ENCODE results near the gene C18orf32. TPM values are rescaled to one million over a fixed set of nuclear protein-coding genes. Genes with fewer than 3 reads are reported as not detected.

C18orf32 gene
- total RNA-seq, 2 donors from 2014 or later = 37.1 to 56.6 TPM

GRCh38 chr18:49521216-49521835 is 34.3 kb upstream of the C18orf32 start:
- intact Hi-C loops (cut with DNase I) = no loop called here
- no peak overlapping the region for H3K27ac ChIP-seq
- TF ChIP-seq, protein P1, sequence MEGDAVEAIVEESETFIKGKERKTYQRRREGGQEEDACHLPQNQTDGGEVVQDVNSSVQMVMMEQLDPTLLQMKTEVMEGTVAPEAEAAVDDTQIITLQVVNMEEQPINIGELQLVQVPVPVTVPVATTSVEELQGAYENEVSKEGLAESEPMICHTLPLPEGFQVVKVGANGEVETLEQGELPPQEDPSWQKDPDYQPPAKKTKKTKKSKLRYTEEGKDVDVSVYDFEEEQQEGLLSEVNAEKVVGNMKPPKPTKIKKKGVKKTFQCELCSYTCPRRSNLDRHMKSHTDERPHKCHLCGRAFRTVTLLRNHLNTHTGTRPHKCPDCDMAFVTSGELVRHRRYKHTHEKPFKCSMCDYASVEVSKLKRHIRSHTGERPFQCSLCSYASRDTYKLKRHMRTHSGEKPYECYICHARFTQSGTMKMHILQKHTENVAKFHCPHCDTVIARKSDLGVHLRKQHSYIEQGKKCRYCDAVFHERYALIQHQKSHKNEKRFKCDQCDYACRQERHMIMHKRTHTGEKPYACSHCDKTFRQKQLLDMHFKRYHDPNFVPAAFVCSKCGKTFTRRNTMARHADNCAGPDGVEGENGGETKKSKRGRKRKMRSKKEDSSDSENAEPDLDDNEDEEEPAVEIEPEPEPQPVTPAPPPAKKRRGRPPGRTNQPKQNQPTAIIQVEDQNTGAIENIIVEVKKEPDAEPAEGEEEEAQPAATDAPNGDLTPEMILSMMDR (IDR thresholded peaks at IDR 0.05) = no peak
- TF ChIP-seq POLR2A (IDR thresholded peaks at IDR 0.05) (no peak), POLR2AphosphoS5 (IDR thresholded peaks at IDR 0.05) (no peak)
- 88% methylated on average over 7 of the region's 7 CpGs for WGBS
- no peaks in the 10 kb centered on the region for H3K9me3 ChIP-seq
- no peak for DNase-seq (ENCODE audit: low spot score)
- H3K4me1 ChIP-seq (replicated peaks) = no peaks in the 10 kb centered on the region
- H3K4me3 ChIP-seq = no peak overlapping the region
- no peaks in the 10 kb centered on the region for H3K36me3 ChIP-seq
- no peaks in the 10 kb centered on the region for H3K27me3 ChIP-seq (replicated peaks; ENCODE audit: insufficient read depth)

GRCh38 chr18:49520661-49521145 is 33.7 kb upstream of the C18orf32 start:
- Histone ChIP-seq H3K27me3 (replicated peaks; ENCODE audit: insufficient read depth) (no peaks in the 10 kb centered on the region), H3K4me1 (replicated peaks) (no peaks in the 10 kb centered on the region), H3K4me3 (no peak overlapping the region), H3K27ac (no peak overlapping the region), H3K9me3 (no peaks in the 10 kb centered on the region), H3K36me3 (no peaks in the 10 kb centered on the region)
- WGBS = 65% methylated on average over 2 of the region's 2 CpGs
- intact Hi-C loops (cut with DNase I) = no loop called here
- TF ChIP-seq, protein P1 (IDR thresholded peaks at IDR 0.05) = no peak
- TF ChIP-seq POLR2A (IDR thresholded peaks at IDR 0.05) = no peak
- TF ChIP-seq POLR2AphosphoS5 (IDR thresholded peaks at IDR 0.05) = no peak
- no peak for DNase-seq (ENCODE audit: low spot score)

DNA sequence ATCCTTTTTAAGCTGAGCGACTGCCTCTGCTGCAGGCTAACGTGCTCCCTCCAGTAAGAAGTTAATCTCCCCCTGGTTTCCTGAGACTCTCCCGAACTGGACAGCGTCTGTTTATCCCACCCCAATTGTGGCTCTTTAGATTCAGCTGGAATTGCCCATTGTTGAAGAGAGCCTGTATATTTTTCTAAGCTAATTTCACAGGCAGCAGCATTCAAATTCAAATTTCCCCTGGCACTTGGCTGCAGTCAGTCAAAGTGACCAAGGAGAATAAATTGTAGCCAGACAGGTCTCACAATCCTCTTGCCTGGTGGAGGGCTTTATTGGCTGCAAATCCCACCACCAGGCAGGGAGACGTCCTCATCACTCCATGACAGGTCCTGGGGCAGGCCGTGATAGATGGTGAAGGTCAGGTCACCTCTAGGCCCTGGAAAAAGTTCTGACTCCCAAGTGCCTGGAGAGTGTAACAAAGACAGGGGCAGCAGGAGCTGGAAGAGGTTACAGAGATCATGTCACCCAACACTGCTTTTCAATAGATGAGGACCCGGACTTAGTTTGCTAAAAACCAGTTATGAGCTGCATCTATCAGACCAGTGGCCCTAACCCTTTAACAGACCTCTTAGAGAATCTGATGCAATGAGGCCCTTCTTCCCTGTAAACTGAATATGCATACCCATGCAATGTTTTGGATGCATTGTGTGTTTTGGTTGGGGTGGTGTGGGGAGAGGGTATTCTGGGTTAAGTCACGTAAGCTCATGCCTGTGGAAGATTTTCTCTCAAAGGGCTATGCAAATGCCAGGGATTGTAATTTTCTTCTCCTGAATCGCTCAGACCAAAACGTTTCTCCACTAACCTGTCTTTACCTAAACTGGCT is 32.3 kb upstream of the C18orf32 start:
- Histone ChIP-seq H3K9me3 (no peaks in the 10 kb centered on the region), H3K4me3 (no peak overlapping the region), H3K27ac (no peak overlapping the region), H3K4me1 (replicated peaks) (no peaks in the 10 kb centered on the region), H3K36me3 (no peaks in the 10 kb centered on the region), H3K27me3 (replicated peaks; ENCODE audit: insufficient read depth) (no peaks in the 10 kb centered on the region)
- intact Hi-C loops (cut with DNase I) = loop anchor here (10.0 kb wide), 1 partner anchor 115 kb away; no protein-coding TSS in a partner anchor
- no peak for DNase-seq (ENCODE audit: low spot score)
- 89% methylated on average over 10 of the region's 10 CpGs for WGBS
- TF ChIP-seq, protein P1 (IDR thresholded peaks at IDR 0.05) = no peak
- TF ChIP-seq POLR2AphosphoS5 (IDR thresholded peaks at IDR 0.05) (no peak), POLR2A (IDR thresholded peaks at IDR 0.05) (no peak)

DNA sequence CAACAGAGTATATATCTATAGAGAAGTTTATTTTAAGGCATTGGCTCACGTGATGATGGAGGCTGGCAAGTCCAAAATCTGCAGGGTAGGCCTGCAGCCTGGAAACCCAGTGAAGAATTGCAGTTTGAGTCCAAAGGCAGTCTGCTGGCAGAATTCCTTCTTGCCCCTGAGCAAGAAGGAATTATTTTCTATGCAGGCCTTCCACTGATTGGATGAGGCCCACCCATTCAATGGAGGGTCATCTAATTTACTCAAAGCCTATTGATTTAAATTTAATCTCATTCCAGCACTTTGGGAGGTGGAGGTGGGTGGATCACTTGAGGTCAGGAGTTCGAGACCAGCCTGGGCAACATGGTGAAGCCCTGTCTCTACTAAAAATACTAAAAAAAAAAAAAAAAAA is 30.4 kb upstream of the C18orf32 start:
- DNase-seq (ENCODE audit: low spot score) = no peak
- TF ChIP-seq POLR2AphosphoS5 (IDR thresholded peaks at IDR 0.05) = no peak
- TF ChIP-seq, protein P1 (IDR thresholded peaks at IDR 0.05) = no peak
- no peak for TF ChIP-seq POLR2A (IDR thresholded peaks at IDR 0.05)
- Histone ChIP-seq H3K4me1 (replicated peaks) (no peaks in the 10 kb centered on the region), H3K27me3 (replicated peaks; ENCODE audit: insufficient read depth) (no peaks in the 10 kb centered on the region), H3K27ac (no peak overlapping the region), H3K9me3 (no peaks in the 10 kb centered on the region), H3K4me3 (no peak overlapping the region), H3K36me3 (no peaks in the 10 kb centered on the region)
- 92% methylated on average over 2 of the region's 2 CpGs for WGBS
- intact Hi-C loops (cut with DNase I) = loop anchor here (10.0 kb wide), 1 partner anchor 117 kb away; no protein-coding TSS in a partner anchor
